HFFc6 (cell line): ENCODE data around the gene MGAT5. TPM values are rescaled to one million over a fixed set of nuclear protein-coding genes. Genes with fewer than 3 reads are reported as not detected.

Experiments
- DNase-seq: peaks from one replicate; pipeline ENCODE4 v3.0.0-alpha.2; 2018
- H3K27ac Mint-ChIP-seq: 2 replicates; pipeline ENCODE4 v1.8.0; 2020; ENCODE audit warnings: mild to moderate bottlenecking, mixed read lengths
- H3K27me3 Mint-ChIP-seq: 2 replicates; pipeline ENCODE4 v1.8.0; 2021; ENCODE audit warnings: mild to moderate bottlenecking, moderate library complexity, mixed read lengths; ENCODE audit not compliant: insufficient read depth
- H3K36me3 Mint-ChIP-seq: 2 replicates; pipeline ENCODE4 v1.8.0; 2021; ENCODE audit warnings: low read depth, mixed read lengths
- H3K4me1 Mint-ChIP-seq: 2 replicates; pipeline ENCODE4 v1.8.0; 2020; ENCODE audit warnings: low read depth, mixed read lengths
- H3K4me3 Mint-ChIP-seq: 2 replicates; pipeline ENCODE4 v1.8.0; 2020; ENCODE audit warnings: mild to moderate bottlenecking, moderate library complexity, mixed read lengths
- H3K9me3 Mint-ChIP-seq: 2 replicates; pipeline ENCODE4 v1.8.0; 2020; ENCODE audit warnings: mild to moderate bottlenecking, mixed read lengths
- total RNA-seq, 6 experiments: library from RNA; stranded (reverse); fragmentation: NEBNext Ultra II Directional; extraction: Animal tissue kit (Norgen Biotek cat#: 25700); gene quantifications; 2 replicates in 1 of 6; 3 replicates in 5 of 6; pipeline ENCODE4 v1.2.3, GENCODE V29; 2021
- TF ChIP-seq, protein P1 (sequence below): fragments of 200-600 bp; sonication (generic); IDR thresholded peaks from 2 replicates; pipeline ENCODE4 v1.5.0; 2021; ENCODE audit warnings: antibody characterized with exemption, mild to moderate bottlenecking

The MGAT5 gene
- total RNA-seq, 6 experiments from 2014 or later = 104 to 129 (median 113) TPM

DNA sequence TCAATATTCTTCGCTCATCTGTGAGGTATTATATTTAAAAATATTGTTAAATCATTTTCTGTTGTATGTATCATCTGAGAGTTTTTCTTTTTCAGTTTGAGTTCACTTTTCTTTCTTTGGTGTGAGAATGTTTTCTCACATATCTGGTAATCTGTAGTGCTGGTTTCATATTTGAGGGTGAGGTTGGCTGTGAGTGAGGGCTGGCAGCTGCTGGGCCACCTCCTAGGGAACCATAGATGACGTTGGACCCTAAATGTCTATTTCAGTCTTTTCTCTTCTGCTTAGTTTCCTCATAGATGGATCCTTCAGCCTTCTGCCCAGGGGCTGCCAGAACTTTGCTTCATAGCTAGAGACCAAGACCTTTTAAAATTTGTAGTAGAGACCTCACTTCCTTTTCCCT is 33.5 kb downstream of the MGAT5 start:
- DNase-seq = no peak
- peaks cover 25% of the 10 kb centered on the region for H3K4me1 Mint-ChIP-seq
- TF ChIP-seq, protein P1, sequence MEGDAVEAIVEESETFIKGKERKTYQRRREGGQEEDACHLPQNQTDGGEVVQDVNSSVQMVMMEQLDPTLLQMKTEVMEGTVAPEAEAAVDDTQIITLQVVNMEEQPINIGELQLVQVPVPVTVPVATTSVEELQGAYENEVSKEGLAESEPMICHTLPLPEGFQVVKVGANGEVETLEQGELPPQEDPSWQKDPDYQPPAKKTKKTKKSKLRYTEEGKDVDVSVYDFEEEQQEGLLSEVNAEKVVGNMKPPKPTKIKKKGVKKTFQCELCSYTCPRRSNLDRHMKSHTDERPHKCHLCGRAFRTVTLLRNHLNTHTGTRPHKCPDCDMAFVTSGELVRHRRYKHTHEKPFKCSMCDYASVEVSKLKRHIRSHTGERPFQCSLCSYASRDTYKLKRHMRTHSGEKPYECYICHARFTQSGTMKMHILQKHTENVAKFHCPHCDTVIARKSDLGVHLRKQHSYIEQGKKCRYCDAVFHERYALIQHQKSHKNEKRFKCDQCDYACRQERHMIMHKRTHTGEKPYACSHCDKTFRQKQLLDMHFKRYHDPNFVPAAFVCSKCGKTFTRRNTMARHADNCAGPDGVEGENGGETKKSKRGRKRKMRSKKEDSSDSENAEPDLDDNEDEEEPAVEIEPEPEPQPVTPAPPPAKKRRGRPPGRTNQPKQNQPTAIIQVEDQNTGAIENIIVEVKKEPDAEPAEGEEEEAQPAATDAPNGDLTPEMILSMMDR = no peak
- no peaks in the 10 kb centered on the region for H3K9me3 Mint-ChIP-seq
- no peaks in the 10 kb centered on the region for H3K36me3 Mint-ChIP-seq
- no peak overlapping the region for H3K27ac Mint-ChIP-seq
- no peak overlapping the region for H3K4me3 Mint-ChIP-seq
- peaks cover 4% of the 10 kb centered on the region for H3K27me3 Mint-ChIP-seq

DNA sequence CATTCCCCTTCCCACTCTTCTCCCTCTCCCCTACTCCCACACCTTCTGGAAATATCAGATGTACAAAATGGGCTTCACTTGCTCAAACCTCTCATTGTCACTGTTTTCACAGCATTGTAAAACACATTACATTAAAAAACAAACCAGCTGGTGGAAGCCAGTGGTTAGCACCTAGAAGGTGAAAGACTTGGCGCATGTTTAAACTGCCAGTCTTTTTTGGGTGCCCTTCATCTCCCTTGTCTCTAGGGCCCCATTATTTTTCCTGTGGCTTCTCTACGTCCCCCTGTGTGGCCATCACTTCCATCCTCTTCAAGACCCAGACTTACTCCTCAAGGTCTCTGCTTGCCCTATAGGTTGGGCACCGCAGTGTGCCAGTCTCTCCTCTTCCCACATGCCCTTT is 34.9 kb downstream of the MGAT5 start:
- Mint-ChIP-seq H3K9me3 (no peaks in the 10 kb centered on the region), H3K27ac (no peak overlapping the region), H3K27me3 (peaks cover 4% of the 10 kb centered on the region), H3K36me3 (0 out of 2 replicates have a peak, but pooled peaks cover 1% of the 10 kb centered on the region), H3K4me1 (peaks cover 10% of the 10 kb centered on the region), H3K4me3 (no peak overlapping the region)
- no peak for DNase-seq
- TF ChIP-seq, protein P1 = no peak

DNA sequence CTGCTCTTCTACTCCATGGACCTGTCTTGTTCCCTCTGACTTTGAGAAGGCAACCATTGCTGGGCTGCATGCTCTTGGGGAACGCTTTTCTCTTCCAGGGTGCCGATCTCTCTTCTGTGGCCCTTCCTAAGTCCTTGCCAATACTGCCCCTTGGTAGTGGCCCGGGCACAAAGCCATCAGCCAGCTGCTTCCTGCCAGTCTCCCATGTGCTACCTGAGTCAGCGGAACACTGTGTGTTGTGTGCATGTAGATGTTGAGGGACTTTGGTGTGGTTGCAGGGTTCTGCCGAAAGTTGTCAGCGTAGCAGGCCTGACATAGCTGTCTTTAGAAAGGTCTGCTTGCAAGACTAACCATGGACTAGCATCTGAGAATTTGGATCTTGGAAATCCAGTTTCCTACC is 35.4 kb downstream of the MGAT5 start:
- DNase-seq = no peak
- no peaks in the 10 kb centered on the region for H3K9me3 Mint-ChIP-seq
- peaks cover 3% of the 10 kb centered on the region for H3K27me3 Mint-ChIP-seq
- H3K4me1 Mint-ChIP-seq = peaks cover 8% of the 10 kb centered on the region
- H3K27ac Mint-ChIP-seq = no peak overlapping the region
- TF ChIP-seq, protein P1 = no peak
- no peak overlapping the region for H3K4me3 Mint-ChIP-seq
- H3K36me3 Mint-ChIP-seq = 0 out of 2 replicates have a peak, but pooled peaks cover 5% of the 10 kb centered on the region

DNA sequence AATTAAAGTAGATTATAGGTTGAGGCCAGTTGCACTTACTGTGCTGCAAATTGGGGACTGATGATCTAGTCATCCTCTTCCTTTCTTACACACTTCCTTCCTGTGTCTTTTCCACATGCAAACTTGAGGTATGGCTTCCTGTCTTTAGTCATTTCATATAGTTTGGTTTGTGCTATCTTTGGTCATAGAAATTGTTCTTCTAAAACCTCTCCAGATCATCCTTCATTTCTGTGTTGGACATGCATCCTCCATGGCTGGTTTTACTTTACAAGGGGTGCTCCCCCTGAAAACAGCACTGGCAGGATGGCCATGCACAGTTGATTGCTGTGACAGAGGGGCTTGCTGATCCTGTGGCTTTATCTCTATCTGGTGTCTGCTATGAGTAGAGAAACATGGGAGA is 36.5 kb downstream of the MGAT5 start:
- Mint-ChIP-seq H3K36me3 (peaks cover 6% of the 10 kb centered on the region; the same call in 1 of the 2 replicates), H3K27ac (no peak overlapping the region), H3K4me3 (no peak overlapping the region), H3K27me3 (peaks cover 3% of the 10 kb centered on the region), H3K4me1 (peaks cover 13% of the 10 kb centered on the region), H3K9me3 (no peaks in the 10 kb centered on the region)
- no peak for DNase-seq
- TF ChIP-seq, protein P1 = no peak

DNA sequence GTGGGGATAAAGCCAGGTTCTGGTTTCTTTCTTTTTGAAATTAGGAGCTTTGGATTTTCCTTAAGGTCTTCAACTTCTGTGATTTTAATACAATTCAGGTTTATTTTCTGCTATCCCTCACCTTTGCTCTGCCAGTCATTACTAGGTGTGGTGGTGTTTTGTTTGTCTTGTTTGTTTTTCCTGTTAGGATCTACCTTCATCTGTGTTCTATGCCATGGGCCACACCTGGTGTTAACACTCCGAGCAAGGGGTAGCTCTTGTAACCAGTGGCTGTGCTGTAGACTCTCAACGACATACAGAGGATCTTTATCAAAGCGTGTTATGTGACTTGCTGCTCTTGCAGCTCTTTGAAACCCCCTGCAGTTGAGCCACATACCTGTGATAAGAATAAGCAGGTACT is 38.6 kb downstream of the MGAT5 start:
- H3K4me1 Mint-ChIP-seq = peaks cover 28% of the 10 kb centered on the region
- H3K27me3 Mint-ChIP-seq = peaks cover 2% of the 10 kb centered on the region; the same call in 1 of the 2 replicates
- H3K4me3 Mint-ChIP-seq = no peak overlapping the region
- no peak for DNase-seq
- peaks cover 13% of the 10 kb centered on the region; the same call in 1 of the 2 replicates for H3K36me3 Mint-ChIP-seq
- TF ChIP-seq, protein P1 = no peak
- H3K27ac Mint-ChIP-seq = no peak overlapping the region
- H3K9me3 Mint-ChIP-seq = no peaks in the 10 kb centered on the region
